T-helper 1 cell treated with Interleukin-12 subunit alpha and Interleukin-12 subunit beta and Interleukin-4 antibody, amounts not matched to agents 30 μg/mL and 1 μg/mL, for 36 hours (primary cell): ENCODE results near the gene MAGI3.
"Not testable (repeated sequence)": the region's sequence is repeated elsewhere in the genome, so short reads cannot be mapped to it uniquely, and the experiment has no call there.

Experiments
- H3K27ac Mint-ChIP-seq: one replicate; pipeline ENCODE4 v1.8.0; 2021; ENCODE audit warnings: mild to moderate bottlenecking, mixed read lengths
- H3K27me3 Mint-ChIP-seq: one replicate; pipeline ENCODE4 v1.8.0; 2021; ENCODE audit warnings: low read depth, mixed read lengths
- H3K36me3 Mint-ChIP-seq: one replicate; pipeline ENCODE4 v1.8.0; 2021; ENCODE audit warnings: low read depth, mixed read lengths
- H3K4me1 Mint-ChIP-seq: one replicate; pipeline ENCODE4 v1.8.0; 2021; ENCODE audit warnings: low read depth, mixed read lengths
- H3K4me3 Mint-ChIP-seq: one replicate; pipeline ENCODE4 v1.8.0; 2021; ENCODE audit warnings: mild to moderate bottlenecking, moderate library complexity, mixed read lengths
- H3K9me3 Mint-ChIP-seq: one replicate; pipeline ENCODE4 v1.8.0; 2021; ENCODE audit warnings: mixed read lengths

Gene MAGI3

GRCh38 chr1:113692342-113692741, 302.0 kb downstream of the MAGI3 start:
- Mint-ChIP-seq H3K4me1 (no peaks in the 10 kb centered on the region), H3K4me3 (no peak overlapping the region), H3K27ac (no peak overlapping the region), H3K36me3 (peaks cover 42% of the 10 kb centered on the region), H3K27me3 (no peaks in the 10 kb centered on the region), H3K9me3 (peaks cover 31% of the 10 kb centered on the region)

- Mint-ChIP-seq H3K4me3 (no peak overlapping the region), H3K27me3 (no peaks in the 10 kb centered on the region), H3K27ac (no peak overlapping the region), H3K9me3 (peaks cover 31% of the 10 kb centered on the region), H3K36me3 (peaks cover 45% of the 10 kb centered on the region), H3K4me1 (no peaks in the 10 kb centered on the region)
Measured at GRCh38 chr1:113692824-113693431, 302.6 kb downstream of the MAGI3 start.

- H3K27me3 Mint-ChIP-seq: no peaks in the 10 kb centered on the region
- no peak overlapping the region for H3K27ac Mint-ChIP-seq
Measured at GRCh38 chr1:113694910-113695309, 304.6 kb downstream of the MAGI3 start.

GRCh38 chr1:113701429-113701828, 311.1 kb downstream of the MAGI3 start:
- Mint-ChIP-seq H3K36me3 (peaks cover 20% of the 10 kb centered on the region), H3K27ac (no peak overlapping the region), H3K9me3 (no peaks in the 10 kb centered on the region), H3K27me3 (no peaks in the 10 kb centered on the region), H3K4me3 (no peak overlapping the region), H3K4me1 (peaks cover 2% of the 10 kb centered on the region)

More at GRCh38 chr1:113694910-113695309, 304.6 kb downstream of the MAGI3 start:
- H3K36me3 Mint-ChIP-seq: peaks cover 54% of the 10 kb centered on the region
- H3K9me3 Mint-ChIP-seq: peaks cover 31% of the 10 kb centered on the region
- H3K4me1 Mint-ChIP-seq: no peaks in the 10 kb centered on the region
- no peak overlapping the region for H3K4me3 Mint-ChIP-seq

GRCh38 chr1:113714606-113715269, 324.4 kb downstream of the MAGI3 start:
- Mint-ChIP-seq H3K4me1 (no peaks in the 10 kb centered on the region), H3K4me3 (no peak overlapping the region), H3K27ac (no peak overlapping the region), H3K9me3 (peaks cover 18% of the 10 kb centered on the region), H3K27me3 (no peaks in the 10 kb centered on the region), H3K36me3 (peaks cover 39% of the 10 kb centered on the region)

- not testable (repeated sequence) for H3K4me1 Mint-ChIP-seq, H3K27ac Mint-ChIP-seq, H3K27me3 Mint-ChIP-seq, H3K4me3 Mint-ChIP-seq
- peaks cover 32% of the 10 kb centered on the region for H3K9me3 Mint-ChIP-seq
- peaks cover 55% of the 10 kb centered on the region for H3K36me3 Mint-ChIP-seq
Measured at GRCh38 chr1:113717506-113717905, 327.2 kb downstream of the MAGI3 start.

GRCh38 chr1:113718621-113719020, 328.3 kb downstream of the MAGI3 start:
- H3K27me3 Mint-ChIP-seq, H3K4me3 Mint-ChIP-seq, H3K27ac Mint-ChIP-seq, H3K4me1 Mint-ChIP-seq: not testable (repeated sequence)
- H3K9me3 Mint-ChIP-seq: peaks cover 32% of the 10 kb centered on the region
- peaks cover 58% of the 10 kb centered on the region for H3K36me3 Mint-ChIP-seq

- Mint-ChIP-seq H3K36me3 (peaks cover 58% of the 10 kb centered on the region), H3K27ac (no peak overlapping the region), H3K4me1 (no peaks in the 10 kb centered on the region), H3K27me3 (no peaks in the 10 kb centered on the region), H3K4me3 (no peak overlapping the region), H3K9me3 (peaks cover 32% of the 10 kb centered on the region)
Measured at GRCh38 chr1:113721010-113721409, 330.7 kb downstream of the MAGI3 start.

GRCh38 chr1:113732802-113733201, 342.5 kb downstream of the MAGI3 start:
- H3K4me3 Mint-ChIP-seq: no peak overlapping the region
- no peak overlapping the region for H3K27ac Mint-ChIP-seq
- H3K9me3 Mint-ChIP-seq: no peaks in the 10 kb centered on the region
- peaks cover 22% of the 10 kb centered on the region for H3K36me3 Mint-ChIP-seq
- H3K4me1 Mint-ChIP-seq: peaks cover 13% of the 10 kb centered on the region
- no peaks in the 10 kb centered on the region for H3K27me3 Mint-ChIP-seq

GRCh38 chr1:113734357-113735055, 344.2 kb downstream of the MAGI3 start:
- Mint-ChIP-seq H3K9me3 (no peaks in the 10 kb centered on the region), H3K4me3 (no peak overlapping the region), H3K27ac (peak overlapping the region; percentile 69), H3K36me3 (peaks cover 13% of the 10 kb centered on the region), H3K4me1 (peaks cover 13% of the 10 kb centered on the region), H3K27me3 (no peaks in the 10 kb centered on the region)
